Panc1 (cell line): ENCODE results near the gene PPM1H. TPM values are rescaled to one million over a fixed set of nuclear protein-coding genes. Genes with fewer than 3 reads are reported as not detected.

Experiments used
- ATAC-seq: fragments of 200-7000 bp; cut with Tn5 transposase; 2 replicates; pipeline ENCODE4 v1.9.1; 2020; ENCODE audit warnings: mild to moderate bottlenecking, moderate library complexity
- BruUV-seq: library from RNA; stranded (reverse); fragments of 400-500 nt; replicated peaks from 2 replicates; lab custom pipeline; 2021; lab: Mats Ljungman, UMichigan
- CTCF ChIA-PET: fragments of 300-600 bp; sonication (Branson Sonifier 250); formaldehyde crosslinking; loops from one replicate; lab custom pipeline; 2022; ENCODE audit warnings: antibody characterized with exemption; lab: Charles Lee
- POLR2A ChIA-PET: fragments of 300-600 bp; sonication (Branson Sonifier 250); formaldehyde crosslinking; loops from one replicate; lab custom pipeline; 2022; ENCODE audit warnings: antibody characterized with exemption; lab: Charles Lee
- DNase-seq: peaks from one replicate; pipeline ENCODE4 v3.0.0-alpha.2; 2010; ENCODE audit warnings: low read depth, low spot score
- H3K27ac ChIP-seq: 2 replicates; pipeline ENCODE4 v1.5.1; 2011; ENCODE audit warnings: mild to moderate bottlenecking, low read length, inconsistent platforms
- H3K27me3 ChIP-seq: fragments of 200-500 bp; sonication (Bioruptor generic); 2 replicates; pipeline ENCODE4 v1.6.0; 2014; ENCODE audit warnings: low read length, inconsistent platforms; ENCODE audit not compliant: control insufficient read depth, insufficient read depth
- H3K36me3 ChIP-seq: fragments of 200-500 bp; sonication (Bioruptor generic); 2 replicates; pipeline ENCODE4 v1.5.1; 2014; ENCODE audit warnings: inconsistent platforms, mild to moderate bottlenecking, low read length, moderate library complexity; ENCODE audit not compliant: control insufficient read depth, insufficient read depth
- H3K4me1 ChIP-seq: 2 replicates; pipeline ENCODE4 v1.5.1; 2011; ENCODE audit warnings: inconsistent platforms, mild to moderate bottlenecking, low read length, moderate library complexity; ENCODE audit not compliant: control insufficient read depth, insufficient read depth
- H3K4me3 ChIP-seq, 2 experiments: 2 replicates each; pipeline ENCODE4 v1.5.1; 2011 to 2012; ENCODE audit warnings: low read depth in 2 of 2, low read length in 2 of 2, mild to moderate bottlenecking in 2 of 2, inconsistent platforms in 1 of 2, moderate library complexity in 1 of 2
- H3K9me3 ChIP-seq: fragments of 200-500 bp; sonication (Bioruptor generic); 2 replicates; pipeline ENCODE4 v1.5.1; 2014; ENCODE audit warnings: low read depth, mild to moderate bottlenecking, inconsistent platforms, low read length, moderate library complexity; ENCODE audit not compliant: control insufficient read depth, insufficient read depth
- CTCF ChIP-seq: fragments of 450-650 bp; IDR thresholded peaks from 2 replicates; pipeline ENCODE4 v1.5.1; 2017; ENCODE audit warnings: mild to moderate bottlenecking
- POLR2AphosphoS5 ChIP-seq: IDR thresholded peaks from 2 replicates; pipeline ENCODE4 v1.6.1; 2012; ENCODE audit warnings: mild to moderate bottlenecking, low read depth, low read length, moderate library complexity
- REST ChIP-seq, 2 experiments: IDR thresholded peaks; 2 replicates each; pipeline ENCODE4 v1.6.1; 2011 to 2012; ENCODE audit warnings: low read depth in 2 of 2, control low read depth in 1 of 2, low read length in 1 of 2, mild to moderate bottlenecking in 1 of 2, moderate library complexity in 1 of 2; ENCODE audit not compliant: insufficient read depth in 1 of 2
- SIN3A ChIP-seq: IDR thresholded peaks from 2 replicates; pipeline ENCODE4 v1.6.1; 2012; ENCODE audit warnings: low read depth, mild to moderate bottlenecking, low read length, moderate library complexity, borderline replicate concordance; ENCODE audit not compliant: insufficient read depth
- TCF7L2 ChIP-seq: IDR thresholded peaks from 2 replicates; pipeline ENCODE4 v1.6.1; 2011; ENCODE audit warnings: mild to moderate bottlenecking, low read depth, low read length, inconsistent platforms
- in situ Hi-C: cut with HindIII; loops from 2 replicates; pipeline ENCODE4 v1.10.0; 2016; ENCODE audit warnings: low sequenced_read_pairs, low pct_unique_long_range_greater_than_20kb
- intact Hi-C: fragments of 100-400 bp; cut with micrococcal nuclease; formaldehyde crosslinking; loops from one replicate; pipeline ENCODE4 v1.10.0; 2022; ENCODE audit not compliant: unreplicated experiment
- total RNA-seq: library from RNA; stranded (reverse); gene quantifications from one replicate; pipeline ENCODE4 v1.2.1, GENCODE V29; 2021; ENCODE audit not compliant: unreplicated experiment

The PPM1H gene
- total RNA-seq, 1 experiment from 2014 or later, result 22.9 TPM

GRCh38 chr12:62907561-62907960 is 27.4 kb downstream of the PPM1H start:
- ATAC-seq, result no peak
- no peak overlapping the region for H3K27ac ChIP-seq
- ChIA-PET POLR2A (interaction anchor here (0.5 kb wide), 1 partner anchor 138 kb away, joined by 5 read pairs; no protein-coding TSS in a partner anchor), CTCF (no interaction called here)
- in situ Hi-C loops, result no loop called here
- no peaks in the 10 kb centered on the region for H3K27me3 ChIP-seq
- BruUV-seq, result no TSS peak
- TF ChIP-seq CTCF (no peak), SIN3A (no peak), TCF7L2 (no peak), REST (IDR thresholded peaks at IDR 0.05; ENCODE audit: insufficient read depth in 1 of 2, low read depth in 2 of 2, low read length in 1 of 2) (no peak)
- no peaks in the 10 kb centered on the region for H3K9me3 ChIP-seq
- H3K36me3 ChIP-seq, result no peaks in the 10 kb centered on the region
- no peak for DNase-seq
- intact Hi-C loops, result no loop called here
- H3K4me1 ChIP-seq, result peaks cover 3% of the 10 kb centered on the region; the same call in 1 of the 2 replicates
- H3K4me3 ChIP-seq, result no peak overlapping the region

- ChIA-PET CTCF (no interaction called here), POLR2A (no interaction called here)
- intact Hi-C loops (no loop called here), in situ Hi-C loops (no loop called here)
- no peaks in the 10 kb centered on the region for H3K36me3 ChIP-seq
- no peak overlapping the region for H3K4me3 ChIP-seq
- H3K27me3 ChIP-seq, result no peaks in the 10 kb centered on the region
- no peak for TF ChIP-seq CTCF
- TF ChIP-seq SIN3A, result no peak
- no peak for TF ChIP-seq POLR2AphosphoS5
- no peak for TF ChIP-seq TCF7L2
- TF ChIP-seq REST (IDR thresholded peaks at IDR 0.05; ENCODE audit: insufficient read depth in 1 of 2, low read depth in 2 of 2, low read length in 1 of 2), result no peak
- H3K9me3 ChIP-seq, result no peaks in the 10 kb centered on the region
- H3K4me1 ChIP-seq, result peaks cover 3% of the 10 kb centered on the region; the same call in 1 of the 2 replicates
- BruUV-seq, result no TSS peak
- DNase-seq (no peak), ATAC-seq (no peak)
- H3K27ac ChIP-seq, result no peak overlapping the region
These were observed 27.9 kb downstream of the PPM1H start for GRCh38 chr12:62907078-62907477.
